ENCODE data around the gene SLC1A5. TPM values are rescaled to one million over a fixed set of nuclear protein-coding genes. Genes with fewer than 3 reads are reported as not detected.

Gene SLC1A5
- total RNA-seq, 4 donors from 2014 or later, result 16.2 to 56.7 (median 38.8) TPM

DNA sequence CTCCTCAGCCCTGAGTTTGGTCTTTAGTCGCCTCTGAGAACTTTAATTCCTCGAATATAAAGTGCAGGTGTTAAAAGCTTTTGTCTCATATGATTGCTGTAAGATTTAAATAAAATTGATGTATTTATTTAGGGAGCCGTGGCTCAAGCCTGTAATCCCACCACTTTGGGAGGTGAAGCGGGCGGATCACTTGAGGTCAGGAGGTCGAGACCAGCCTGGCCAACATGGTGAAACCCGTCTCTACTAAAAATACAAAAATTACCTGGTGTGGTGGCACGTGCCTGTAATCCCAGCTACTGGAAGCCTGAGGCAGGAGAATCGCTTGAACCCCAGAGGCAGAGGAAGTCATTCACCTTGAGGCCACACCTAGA, 559 bp upstream of the SLC1A5 start:
- 30 to 65% methylated on average over 2 to 8 of the region's 9 CpGs for WGBS, 2 donors (ENCODE audit: low coverage in 1 of 2)
- no peak for ATAC-seq
- TF ChIP-seq EP300 (IDR thresholded peaks at IDR 0.05), result no peak
- no peak for TF ChIP-seq POLR2A (IDR thresholded peaks at IDR 0.05)
- TF ChIP-seq, protein P1, sequence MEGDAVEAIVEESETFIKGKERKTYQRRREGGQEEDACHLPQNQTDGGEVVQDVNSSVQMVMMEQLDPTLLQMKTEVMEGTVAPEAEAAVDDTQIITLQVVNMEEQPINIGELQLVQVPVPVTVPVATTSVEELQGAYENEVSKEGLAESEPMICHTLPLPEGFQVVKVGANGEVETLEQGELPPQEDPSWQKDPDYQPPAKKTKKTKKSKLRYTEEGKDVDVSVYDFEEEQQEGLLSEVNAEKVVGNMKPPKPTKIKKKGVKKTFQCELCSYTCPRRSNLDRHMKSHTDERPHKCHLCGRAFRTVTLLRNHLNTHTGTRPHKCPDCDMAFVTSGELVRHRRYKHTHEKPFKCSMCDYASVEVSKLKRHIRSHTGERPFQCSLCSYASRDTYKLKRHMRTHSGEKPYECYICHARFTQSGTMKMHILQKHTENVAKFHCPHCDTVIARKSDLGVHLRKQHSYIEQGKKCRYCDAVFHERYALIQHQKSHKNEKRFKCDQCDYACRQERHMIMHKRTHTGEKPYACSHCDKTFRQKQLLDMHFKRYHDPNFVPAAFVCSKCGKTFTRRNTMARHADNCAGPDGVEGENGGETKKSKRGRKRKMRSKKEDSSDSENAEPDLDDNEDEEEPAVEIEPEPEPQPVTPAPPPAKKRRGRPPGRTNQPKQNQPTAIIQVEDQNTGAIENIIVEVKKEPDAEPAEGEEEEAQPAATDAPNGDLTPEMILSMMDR (IDR thresholded peaks at IDR 0.05), result no peak
- no peak for TF ChIP-seq POLR2AphosphoS5 (IDR thresholded peaks at IDR 0.05)
- Histone ChIP-seq H3K27me3 (no peaks in the 10 kb centered on the region), H3K27ac (peak overlapping the region in 3 of 4 donors; percentile 20 to 40 (median 40)), H3K9me3 (no peaks in the 10 kb centered on the region), H3K36me3 (peaks cover 0 to 2% of the 10 kb centered on the region in 2 donors), H3K4me3 (peak overlapping the region in 1 of 2 donors; percentile 90), H3K4me1 (peaks cover 0 to 53% (median 19%) of the 10 kb centered on the region in 3 donors)

DNA sequence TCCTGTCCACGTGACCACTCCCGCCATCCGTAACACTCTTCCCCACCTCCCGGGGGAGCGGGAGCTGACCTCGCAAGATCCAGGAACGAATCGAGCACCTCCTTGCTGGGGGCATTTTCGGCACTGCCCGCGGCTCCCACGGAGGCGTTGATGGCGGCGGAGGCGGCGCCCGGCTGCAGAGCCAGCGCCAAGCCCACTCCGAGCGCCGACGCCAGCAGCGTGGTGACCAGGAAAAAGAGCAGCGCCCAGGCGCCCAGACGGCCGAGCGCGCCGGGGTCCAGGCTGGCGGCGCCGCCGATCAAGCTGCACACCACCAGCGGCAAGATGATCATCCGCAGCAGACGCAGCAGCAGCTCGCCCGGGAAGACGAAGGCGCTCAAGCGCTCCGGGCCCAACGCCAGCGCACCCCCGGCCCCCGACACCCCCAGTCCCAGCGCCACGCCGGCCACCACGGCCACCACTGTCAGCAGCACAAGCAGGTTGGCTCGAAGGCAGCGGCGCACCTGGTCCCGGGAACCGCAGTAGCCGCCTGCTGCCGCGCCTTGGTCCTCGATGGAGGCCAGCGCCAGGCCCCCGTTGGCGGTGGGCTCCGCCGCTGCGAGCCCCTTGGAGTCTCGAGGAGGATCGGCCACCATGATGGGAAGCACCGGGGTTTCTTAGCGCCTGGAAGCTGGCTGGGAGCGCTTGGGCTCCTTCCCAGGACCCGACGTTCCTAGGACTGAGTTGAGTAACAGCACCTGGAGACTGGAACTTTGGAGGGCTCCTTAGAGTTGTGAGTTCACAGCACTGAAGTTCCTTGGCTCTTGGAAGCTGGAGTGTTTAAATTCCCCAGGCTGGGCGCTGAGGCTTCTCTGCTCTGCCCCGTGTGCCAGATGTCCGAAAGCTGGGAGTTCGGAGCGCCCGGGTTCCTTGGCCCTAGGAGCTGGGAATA, 798 bp downstream of the SLC1A5 start:
- H3K9me3 ChIP-seq, result no peaks in the 10 kb centered on the region
- H3K4me3 ChIP-seq, result peak overlapping the region; percentile 75 to 90
- peak overlapping the region; percentile 58 to 88 (median 86) for H3K27ac ChIP-seq
- TF ChIP-seq POLR2A (IDR thresholded peaks at IDR 0.05) (peak in 1 of 2 donors; percentile 17), POLR2AphosphoS5 (IDR thresholded peaks at IDR 0.05) (peak; percentile 38)
- TF ChIP-seq, protein P1 (IDR thresholded peaks at IDR 0.05), result no peak
- H3K4me1 ChIP-seq, result peaks cover 0 to 60% (median 24%) of the 10 kb centered on the region in 3 donors
- WGBS, 2 donors (ENCODE audit: low coverage in 1 of 2), result no CpG with 5 or more reads among the region's 80 CpGs
- H3K36me3 ChIP-seq, result peaks cover 0 to 15% of the 10 kb centered on the region in 2 donors
- ATAC-seq, result peak; percentile 51
- H3K27me3 ChIP-seq, result no peaks in the 10 kb centered on the region

DNA sequence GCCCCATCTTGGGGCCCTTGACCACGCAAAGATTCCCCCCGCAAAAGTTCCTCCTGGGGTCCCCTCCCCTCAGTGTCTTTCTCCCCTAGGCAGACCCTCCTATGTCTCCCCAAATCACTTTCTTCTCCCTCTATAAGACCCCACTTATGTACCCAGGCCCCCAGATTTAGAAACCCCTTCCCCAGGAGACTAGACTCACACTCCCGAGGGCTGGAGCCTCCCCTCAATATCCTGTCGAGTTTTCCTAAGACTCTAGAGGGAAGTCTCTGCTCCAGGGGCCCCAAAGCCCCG, 1.4 kb downstream of the SLC1A5 start:
- Histone ChIP-seq H3K27me3 (no peaks in the 10 kb centered on the region), H3K27ac (peak overlapping the region; percentile 58 to 88 (median 86)), H3K4me1 (peaks cover 0 to 60% (median 24%) of the 10 kb centered on the region in 3 donors), H3K36me3 (peaks cover 0 to 21% of the 10 kb centered on the region in 2 donors), H3K9me3 (no peaks in the 10 kb centered on the region), H3K4me3 (peak overlapping the region; percentile 75 to 90)
- TF ChIP-seq EP300 (IDR thresholded peaks at IDR 0.05) (no peak), POLR2AphosphoS5 (IDR thresholded peaks at IDR 0.05) (no peak), POLR2A (IDR thresholded peaks at IDR 0.05) (no peak)
- TF ChIP-seq, protein P1 (IDR thresholded peaks at IDR 0.05), result no peak
- ATAC-seq, result no peak
- WGBS, 2 donors (ENCODE audit: low coverage in 1 of 2), result 0 to 71% methylated on average over 1 to 3 of the region's 5 CpGs

DNA sequence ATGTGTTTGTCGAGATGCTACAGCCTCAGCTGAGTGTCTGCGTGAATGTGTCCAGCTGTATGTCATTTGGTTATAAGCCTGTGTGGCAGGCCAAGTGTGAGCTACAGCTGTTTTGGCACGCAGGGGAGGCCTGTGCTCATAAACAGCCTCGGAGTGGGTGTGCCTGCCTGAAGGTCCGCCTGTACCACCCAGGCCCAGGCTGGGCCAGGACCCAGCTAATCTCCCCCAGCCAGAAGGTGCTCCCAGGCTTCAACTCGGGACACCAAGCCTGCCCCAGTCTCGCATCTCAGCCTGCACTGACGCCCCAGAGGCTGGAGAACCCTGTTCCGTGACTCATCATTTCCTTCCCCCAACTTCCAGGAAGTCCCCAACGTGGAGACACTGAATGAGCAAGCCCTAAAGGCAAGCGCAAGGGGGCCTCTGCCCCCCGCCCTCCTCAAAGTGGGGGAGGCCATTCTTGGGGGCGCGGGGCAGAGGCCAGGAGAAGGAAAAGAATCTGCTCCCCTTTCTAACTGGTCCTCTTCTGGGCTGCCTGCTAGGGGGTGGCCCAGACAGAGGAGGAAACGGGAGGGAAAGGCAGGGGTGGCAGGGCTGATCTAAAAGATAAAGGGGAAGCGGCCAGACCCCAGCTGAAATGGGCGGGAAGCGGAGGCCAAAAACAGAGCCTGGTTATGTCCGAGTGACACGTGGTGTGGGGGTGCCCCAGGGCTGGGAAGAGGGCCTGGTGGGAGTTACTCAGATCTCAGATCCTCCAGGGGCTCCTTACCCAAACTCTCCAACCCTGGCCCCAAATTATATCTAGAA, 2.0 kb downstream of the SLC1A5 start:
- Histone ChIP-seq H3K27ac (peak overlapping the region; percentile 58 to 88 (median 86)), H3K4me1 (peaks cover 0 to 63% (median 24%) of the 10 kb centered on the region in 3 donors), H3K36me3 (peaks cover 0 to 27% of the 10 kb centered on the region in 2 donors), H3K4me3 (peak overlapping the region; percentile 75 to 90), H3K9me3 (no peaks in the 10 kb centered on the region), H3K27me3 (no peaks in the 10 kb centered on the region)
- 37 to 38% methylated on average over 4 to 11 of the region's 20 CpGs for WGBS, 2 donors (ENCODE audit: low coverage in 1 of 2)
- TF ChIP-seq POLR2AphosphoS5 (IDR thresholded peaks at IDR 0.05) (peak; percentile 68), POLR2A (IDR thresholded peaks at IDR 0.05) (peak in 1 of 2 donors; percentile 23), EP300 (IDR thresholded peaks at IDR 0.05) (no peak)
- TF ChIP-seq, protein P1 (IDR thresholded peaks at IDR 0.05), result no peak
- peak; percentile 50 for ATAC-seq
